DMS114 treated with DMSO at 0.1 percent for 48 hours (cell line): ENCODE measurements around the gene SLC35F3.

Source experiments
- DNase-seq: peaks from one replicate; lab custom pipeline; 2025; ENCODE audit not compliant: unreplicated experiment; lab: John Stamatoyannopoulos, UW

The SLC35F3 gene

GRCh38 chr1:233909195-233909594, 4.7 kb downstream of the SLC35F3 start:
- no peak for DNase-seq

GRCh38 chr1:233912447-233912846, 8.0 kb downstream of the SLC35F3 start:
- no peak for DNase-seq

- no peak for DNase-seq
Measured at GRCh38 chr1:233912909-233913308, 8.4 kb downstream of the SLC35F3 start.

- no peak for DNase-seq
Measured at GRCh38 chr1:233916706-233917105, 12.2 kb downstream of the SLC35F3 start.

GRCh38 chr1:233919786-233920185, 15.3 kb downstream of the SLC35F3 start:
- no peak for DNase-seq

DNA sequence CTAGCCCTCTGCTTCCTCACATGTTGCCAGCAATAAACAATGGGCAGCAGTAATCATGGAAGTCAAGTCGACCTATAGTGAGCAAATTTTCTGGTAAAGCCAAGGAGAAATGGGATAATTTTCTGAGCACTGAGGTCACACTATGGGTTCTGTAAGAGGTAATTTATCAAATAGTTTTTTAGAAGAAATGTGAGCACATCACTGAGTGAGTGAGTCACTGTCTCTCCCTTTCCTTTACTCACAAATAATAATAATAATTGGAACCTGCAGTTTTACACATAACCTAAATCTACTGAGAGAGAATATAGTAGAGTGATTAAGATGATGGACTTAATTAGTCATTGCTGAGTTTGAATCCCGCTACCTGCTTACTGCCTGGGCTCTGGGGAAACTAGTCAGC, 23.6 kb downstream of the SLC35F3 start:
- no peak for DNase-seq

DNA sequence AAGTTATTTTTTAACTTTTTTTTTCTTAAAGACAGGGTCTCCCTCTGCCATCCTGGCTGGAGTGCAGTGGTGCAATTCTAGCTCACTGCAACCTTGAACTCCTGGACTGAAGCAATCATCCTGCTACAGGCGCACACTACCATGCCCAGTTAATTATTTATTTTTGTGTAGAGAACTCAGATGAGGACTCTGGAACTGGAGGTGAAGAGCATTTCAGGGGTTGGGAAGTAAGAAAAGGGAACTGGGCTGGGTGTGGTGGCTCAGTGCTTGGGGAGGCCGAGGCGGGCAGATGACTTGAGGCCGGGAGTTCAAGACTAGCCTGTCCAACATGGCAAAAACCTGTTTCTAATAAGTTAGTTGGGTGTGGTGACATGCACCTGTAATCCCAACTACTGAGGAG, 28.9 kb downstream of the SLC35F3 start:
- no peak for DNase-seq

- DNase-seq: no peak
Measured at GRCh38 chr1:233935297-233935868, 30.9 kb downstream of the SLC35F3 start.

DNA sequence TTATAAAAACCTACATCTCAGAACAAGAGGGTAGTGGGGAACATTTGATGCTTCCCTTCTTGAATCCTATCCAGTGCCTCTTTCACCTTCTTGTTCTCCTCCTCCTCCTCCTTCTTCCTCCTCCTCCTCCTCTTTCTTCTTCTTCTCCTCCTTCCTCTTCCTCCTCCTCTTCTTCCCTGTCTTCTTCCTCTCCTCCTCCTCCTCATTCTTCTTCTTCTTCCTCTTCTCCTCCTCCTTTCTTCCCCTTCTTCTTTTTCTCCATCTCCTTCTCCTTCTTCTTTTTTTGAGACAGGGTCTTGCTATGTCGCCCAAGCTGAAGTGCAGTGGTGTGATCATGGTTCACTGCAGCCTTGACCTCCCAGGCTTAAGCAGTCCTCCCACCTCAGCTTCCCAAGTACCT, 31.9 kb downstream of the SLC35F3 start:
- no peak for DNase-seq

DNA sequence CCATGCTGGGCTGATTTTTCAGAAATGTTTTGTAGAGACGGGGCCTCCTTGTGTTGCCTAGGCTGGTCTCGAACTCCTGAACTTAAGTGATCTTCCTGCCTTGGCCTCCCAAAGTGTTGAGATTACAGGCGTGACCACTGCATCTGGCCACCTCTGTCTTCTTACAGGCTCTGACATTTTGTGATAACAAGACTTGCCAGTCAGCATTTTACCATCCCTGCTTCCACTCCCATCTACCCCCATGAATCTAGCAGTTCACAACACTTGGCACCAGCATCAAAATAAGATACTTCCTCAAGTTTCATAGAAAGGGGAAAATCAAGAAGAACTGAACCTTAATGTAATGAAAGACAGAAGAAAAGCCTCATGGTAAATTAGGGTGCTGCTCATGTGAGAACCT, 32.4 kb downstream of the SLC35F3 start:
- no peak for DNase-seq

- DNase-seq: no peak
Measured at GRCh38 chr1:233938476-233938875, 34.0 kb downstream of the SLC35F3 start.

DNA sequence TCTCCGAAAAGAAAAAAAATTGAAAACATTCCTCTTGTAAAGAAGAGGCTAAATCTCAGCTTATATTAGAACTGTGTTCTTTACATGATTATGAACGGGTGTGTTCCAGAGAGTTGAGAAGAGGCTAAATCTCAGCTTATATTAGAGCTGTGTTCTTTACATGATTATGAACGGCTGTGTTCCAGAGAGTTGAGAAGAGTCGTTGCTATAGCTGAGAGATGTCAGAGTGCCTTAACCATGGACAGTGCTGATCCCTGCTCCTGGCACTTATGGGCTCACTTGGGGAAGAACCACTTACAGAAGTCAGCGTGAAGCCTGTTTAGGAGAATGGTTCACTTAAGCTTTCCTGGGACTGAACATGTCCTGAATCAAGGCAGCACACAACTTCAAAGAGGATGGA, 35.0 kb downstream of the SLC35F3 start:
- DNase-seq: no peak

- DNase-seq: no peak
Measured at GRCh38 chr1:233940908-233941307, 36.4 kb downstream of the SLC35F3 start.

- no peak for DNase-seq
Measured at GRCh38 chr1:233944601-233945000, 40.1 kb downstream of the SLC35F3 start.

- DNase-seq: no peak
Measured at GRCh38 chr1:233945573-233945972, 41.1 kb downstream of the SLC35F3 start.

- DNase-seq: no peak
Measured at GRCh38 chr1:233945979-233946378, 41.5 kb downstream of the SLC35F3 start.

- no peak for DNase-seq
Measured at GRCh38 chr1:233946724-233947123, 42.2 kb downstream of the SLC35F3 start.

DNA sequence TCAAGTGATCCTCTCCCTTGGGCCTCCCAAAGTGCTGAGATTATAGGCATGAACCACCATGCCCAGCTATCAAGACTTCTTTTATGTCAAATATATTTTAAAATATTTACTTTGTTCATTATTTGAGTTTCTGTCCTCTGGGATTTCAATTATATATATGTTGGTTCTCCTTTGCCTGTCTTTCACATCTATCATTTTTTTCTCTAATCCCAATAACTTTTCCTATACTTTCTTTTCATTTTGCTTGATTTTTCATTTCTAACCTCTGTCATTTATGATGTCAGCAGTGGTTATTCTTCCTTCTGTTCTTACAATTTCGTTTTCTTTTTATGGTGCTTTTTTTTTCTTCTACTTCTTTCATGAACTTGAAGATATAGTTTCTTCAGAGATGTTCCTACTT, 47.3 kb downstream of the SLC35F3 start:
- DNase-seq: no peak

DNA sequence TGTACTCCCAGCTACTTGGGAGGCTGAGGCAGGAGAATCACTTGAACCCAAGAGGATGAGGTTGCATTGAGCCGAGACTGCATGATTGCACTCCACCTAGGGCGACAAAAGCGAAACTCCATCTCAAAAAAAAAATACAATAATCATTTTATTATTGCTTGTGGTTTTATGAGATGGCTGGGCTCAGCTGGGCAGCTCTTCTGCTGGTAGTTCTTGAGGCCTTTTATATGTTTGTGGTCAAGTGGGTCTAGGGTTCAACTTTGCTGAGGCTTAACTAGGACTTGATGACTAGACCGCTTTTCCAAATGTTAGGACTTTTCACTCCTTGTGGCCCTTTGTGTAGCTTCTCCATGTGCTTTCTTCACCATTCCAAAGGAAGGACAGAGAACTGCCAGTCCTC, 53.2 kb downstream of the SLC35F3 start:
- DNase-seq: no peak

- DNase-seq: no peak
Measured at GRCh38 chr1:233959102-233959501, 54.6 kb downstream of the SLC35F3 start.

- DNase-seq: no peak
Measured at GRCh38 chr1:233959971-233960370, 55.5 kb downstream of the SLC35F3 start.

DNA sequence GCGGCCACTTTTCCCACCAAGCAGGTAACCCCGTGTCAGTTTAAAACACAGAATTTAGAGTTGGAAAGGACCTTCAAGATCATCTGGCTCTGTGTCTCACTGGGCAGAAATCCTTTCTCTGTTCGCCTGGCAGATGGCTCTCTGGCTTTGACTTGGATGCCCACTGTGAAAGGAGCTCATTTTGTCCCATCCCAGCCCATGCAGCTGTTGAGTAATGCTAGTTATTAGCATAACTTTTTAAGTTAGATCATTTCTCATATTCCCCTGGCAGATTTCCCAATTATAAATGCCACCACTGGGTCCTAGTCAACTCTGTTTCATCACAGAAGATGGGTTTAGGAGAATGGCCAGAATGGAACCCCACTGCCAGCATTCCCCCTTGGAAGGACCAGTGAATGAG, 55.9 kb downstream of the SLC35F3 start:
- no peak for DNase-seq

DNA sequence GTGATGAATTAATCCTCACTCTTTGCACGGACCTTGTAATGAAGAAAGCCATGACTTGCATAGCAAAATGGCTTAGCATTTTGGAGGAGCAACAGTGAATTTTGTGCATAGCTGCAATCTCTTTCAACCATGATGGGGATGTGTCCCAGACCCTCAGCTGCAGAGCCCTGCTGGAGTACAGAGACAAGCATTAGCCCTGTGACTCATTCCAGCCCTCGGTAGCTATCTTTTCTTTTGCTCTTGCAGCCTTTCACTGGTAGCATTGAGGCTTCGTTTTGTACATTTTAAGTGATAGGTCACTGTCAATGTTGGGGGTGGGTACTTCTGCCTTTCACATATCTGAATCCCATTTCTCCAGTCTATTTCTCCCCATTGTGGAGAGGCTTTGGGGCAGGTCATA, 58.4 kb downstream of the SLC35F3 start:
- no peak for DNase-seq

DNA sequence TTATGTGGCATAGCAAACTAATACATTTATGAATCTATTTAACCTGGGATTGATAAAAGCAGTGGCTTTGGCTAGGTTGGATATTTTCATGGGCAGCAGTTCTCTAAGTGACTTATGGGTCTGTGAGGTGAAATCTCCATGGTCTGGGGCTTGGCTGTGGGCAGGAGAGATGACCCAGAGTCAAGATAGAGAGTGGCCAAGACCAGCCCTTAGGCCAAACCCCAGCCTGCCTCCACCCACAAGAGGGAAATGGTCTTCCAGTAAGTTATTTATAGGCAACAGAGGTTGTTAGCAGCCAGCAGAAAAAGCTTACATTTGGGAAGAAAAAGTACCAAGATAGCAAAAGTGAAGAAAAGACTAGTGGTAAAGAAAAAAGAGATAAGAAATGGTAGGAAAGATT, 61.4 kb downstream of the SLC35F3 start:
- DNase-seq: no peak
